NCI-H187 treated with DMSO at 0.1 percent for 48 hours (cell line): Measurements from ENCODE around the gene CCDC33.

ENCODE experiments used
- DNase-seq: peaks from one replicate; lab custom pipeline; 2025; lab: John Stamatoyannopoulos, UW

CCDC33 gene

GRCh38 chr15:74314795-74315438, 78.8 kb downstream of the CCDC33 start:
- no peak for DNase-seq

- no peak for DNase-seq
Measured at GRCh38 chr15:74315626-74316025, 79.5 kb downstream of the CCDC33 start.

GRCh38 chr15:74316141-74316540, 80.0 kb downstream of the CCDC33 start:
- DNase-seq = no peak

GRCh38 chr15:74317820-74318375, 81.8 kb downstream of the CCDC33 start:
- no peak for DNase-seq

GRCh38 chr15:74318376-74319137, 82.4 kb downstream of the CCDC33 start:
- DNase-seq = peak; percentile 47

GRCh38 chr15:74319138-74319460, 83.0 kb downstream of the CCDC33 start:
- no peak for DNase-seq

- no peak for DNase-seq
Measured at GRCh38 chr15:74319596-74320351, 83.6 kb downstream of the CCDC33 start.

GRCh38 chr15:74320352-74321247, 84.5 kb downstream of the CCDC33 start:
- DNase-seq = no peak

GRCh38 chr15:74322558-74323180, 86.5 kb downstream of the CCDC33 start:
- DNase-seq = no peak

GRCh38 chr15:74324714-74325113, 88.6 kb downstream of the CCDC33 start:
- DNase-seq = no peak

- no peak for DNase-seq
Measured at GRCh38 chr15:74326746-74327145, 90.6 kb downstream of the CCDC33 start.

GRCh38 chr15:74327756-74328155, 91.6 kb downstream of the CCDC33 start:
- DNase-seq = no peak

- DNase-seq = no peak
Measured at GRCh38 chr15:74328331-74329056, 92.4 kb downstream of the CCDC33 start.

- no peak for DNase-seq
Measured at GRCh38 chr15:74330861-74331408, 94.8 kb downstream of the CCDC33 start.

GRCh38 chr15:74332011-74332410, 95.9 kb downstream of the CCDC33 start:
- DNase-seq = no peak

GRCh38 chr15:74332611-74333010, 96.5 kb downstream of the CCDC33 start:
- DNase-seq = no peak

- no peak for DNase-seq
Measured at GRCh38 chr15:74333093-74333492, 97.0 kb downstream of the CCDC33 start.

GRCh38 chr15:74333662-74334061, 97.5 kb downstream of the CCDC33 start:
- DNase-seq = no peak

GRCh38 chr15:74334127-74334526, 98.0 kb downstream of the CCDC33 start:
- no peak for DNase-seq

GRCh38 chr15:74335396-74335795, 99.3 kb downstream of the CCDC33 start:
- DNase-seq = no peak
